Rectal smooth muscle tissue (tissue), 1 donor: ENCODE data around the gene DMGDH.
A peak's percentile ranks its signal among the peaks of the same experiment; 100 is the strongest.
"Not testable (repeated sequence)": the region's sequence is repeated elsewhere in the genome, so short reads cannot be mapped to it uniquely, and the experiment has no call there.

Experiments used
- H3K27ac ChIP-seq: one replicate; pipeline ENCODE4 v1.7.0; 2013; ENCODE audit warnings: low read depth, low read length, inconsistent platforms
- H3K27me3 ChIP-seq: one replicate; pipeline ENCODE4 v1.7.0; 2013; ENCODE audit warnings: low read length; ENCODE audit not compliant: control insufficient read depth, insufficient read depth
- H3K36me3 ChIP-seq: one replicate; pipeline ENCODE4 v1.7.0; 2013; ENCODE audit warnings: low read length; ENCODE audit not compliant: control insufficient read depth, insufficient read depth
- H3K4me1 ChIP-seq: one replicate; pipeline ENCODE4 v1.7.0; 2013; ENCODE audit warnings: low read length; ENCODE audit not compliant: control insufficient read depth, insufficient read depth
- H3K4me3 ChIP-seq: one replicate; pipeline ENCODE4 v1.7.0; 2013; ENCODE audit warnings: low read length
- H3K9ac ChIP-seq: one replicate; pipeline ENCODE4 v1.7.0; 2013; ENCODE audit warnings: low read length

DMGDH gene

GRCh38 chr5:78997090-78997489 is 72.4 kb downstream of the DMGDH start:
- Histone ChIP-seq H3K36me3 (no peaks in the 10 kb centered on the region), H3K4me1 (no peaks in the 10 kb centered on the region)

GRCh38 chr5:78995521-78996007 is 73.9 kb downstream of the DMGDH start:
- Histone ChIP-seq H3K27ac (no peak overlapping the region), H3K4me3 (no peak overlapping the region), H3K27me3 (no peaks in the 10 kb centered on the region), H3K36me3 (no peaks in the 10 kb centered on the region), H3K9ac (no peak overlapping the region), H3K4me1 (no peaks in the 10 kb centered on the region)

More at GRCh38 chr5:78997090-78997489, 72.4 kb downstream of the DMGDH start:
- no peaks in the 10 kb centered on the region for H3K27me3 ChIP-seq
- H3K9ac ChIP-seq = no peak overlapping the region
- no peak overlapping the region for H3K4me3 ChIP-seq
- no peak overlapping the region for H3K27ac ChIP-seq

- no peaks in the 10 kb centered on the region for H3K4me1 ChIP-seq
- no peaks in the 10 kb centered on the region for H3K36me3 ChIP-seq
- H3K27ac ChIP-seq = no peak overlapping the region
- no peak overlapping the region for H3K4me3 ChIP-seq
- no peak overlapping the region for H3K9ac ChIP-seq
- no peaks in the 10 kb centered on the region for H3K27me3 ChIP-seq
These were observed 76.3 kb downstream of the DMGDH start for GRCh38 chr5:78993165-78993564.

- H3K27ac ChIP-seq = no peak overlapping the region
- no peak overlapping the region for H3K9ac ChIP-seq
- H3K27me3 ChIP-seq = no peaks in the 10 kb centered on the region
- no peaks in the 10 kb centered on the region for H3K36me3 ChIP-seq
- H3K4me3 ChIP-seq = no peak overlapping the region
- no peaks in the 10 kb centered on the region for H3K4me1 ChIP-seq
These were observed 77.3 kb downstream of the DMGDH start for GRCh38 chr5:78992146-78992545.

GRCh38 chr5:78989080-78989479 is 80.4 kb downstream of the DMGDH start:
- Histone ChIP-seq H3K9ac (no peak overlapping the region), H3K27ac (no peak overlapping the region), H3K4me3 (no peak overlapping the region), H3K27me3 (no peaks in the 10 kb centered on the region), H3K4me1 (peaks cover 7% of the 10 kb centered on the region), H3K36me3 (no peaks in the 10 kb centered on the region)

GRCh38 chr5:78985725-78986223 is 83.7 kb downstream of the DMGDH start:
- H3K4me3 ChIP-seq = peak overlapping the region; percentile 81
- H3K27ac ChIP-seq = peak overlapping the region; percentile 95
- no peaks in the 10 kb centered on the region for H3K27me3 ChIP-seq
- peaks cover 7% of the 10 kb centered on the region for H3K4me1 ChIP-seq
- H3K36me3 ChIP-seq = no peaks in the 10 kb centered on the region
- H3K9ac ChIP-seq = peak overlapping the region; percentile 76

GRCh38 chr5:78985116-78985724 is 84.3 kb downstream of the DMGDH start, which contains the start of gene ARSB:
TSS of gene ARSB (minus strand) at chr5:78985310. CDS start at chr5:78985248, 62 bp downstream.
- no peaks in the 10 kb centered on the region for H3K27me3 ChIP-seq
- H3K4me1 ChIP-seq = peaks cover 7% of the 10 kb centered on the region
- H3K36me3 ChIP-seq = no peaks in the 10 kb centered on the region
- H3K27ac ChIP-seq = peak within 1 kb of the TSS; percentile 95
- H3K4me3 ChIP-seq = peak within 1 kb of the TSS; percentile 81
- H3K9ac ChIP-seq = peak within 1 kb of the TSS; percentile 76

- peak overlapping the region; percentile 81 for H3K4me3 ChIP-seq
- H3K36me3 ChIP-seq = no peaks in the 10 kb centered on the region
- peak overlapping the region; percentile 76 for H3K9ac ChIP-seq
- H3K27ac ChIP-seq = peak overlapping the region; percentile 95
- peaks cover 7% of the 10 kb centered on the region for H3K4me1 ChIP-seq
- H3K27me3 ChIP-seq = no peaks in the 10 kb centered on the region
These were observed 84.9 kb downstream of the DMGDH start for GRCh38 chr5:78984439-78985115.

- Histone ChIP-seq H3K27ac (peak overlapping the region; percentile 95), H3K4me1 (peaks cover 7% of the 10 kb centered on the region), H3K36me3 (no peaks in the 10 kb centered on the region), H3K4me3 (peak overlapping the region; percentile 81), H3K27me3 (no peaks in the 10 kb centered on the region), H3K9ac (no peak overlapping the region)
These were observed 85.7 kb downstream of the DMGDH start for GRCh38 chr5:78983601-78984438.

- not testable (repeated sequence) for H3K27me3 ChIP-seq, H3K36me3 ChIP-seq, H3K4me1 ChIP-seq, H3K4me3 ChIP-seq, H3K9ac ChIP-seq
- H3K27ac ChIP-seq = peak overlapping the region; percentile 95
These were observed 86.3 kb downstream of the DMGDH start for GRCh38 chr5:78983194-78983593.

GRCh38 chr5:78979909-78980308 is 89.6 kb downstream of the DMGDH start:
- H3K4me3 ChIP-seq = no peak overlapping the region
- H3K4me1 ChIP-seq = no peaks in the 10 kb centered on the region
- no peak overlapping the region for H3K27ac ChIP-seq
- no peak overlapping the region for H3K9ac ChIP-seq
- H3K27me3 ChIP-seq = no peaks in the 10 kb centered on the region
- H3K36me3 ChIP-seq = no peaks in the 10 kb centered on the region

- H3K4me1 ChIP-seq = no peaks in the 10 kb centered on the region
- no peaks in the 10 kb centered on the region for H3K36me3 ChIP-seq
- no peak overlapping the region for H3K4me3 ChIP-seq
- no peak overlapping the region for H3K27ac ChIP-seq
- H3K9ac ChIP-seq = no peak overlapping the region
- no peaks in the 10 kb centered on the region for H3K27me3 ChIP-seq
These were observed 90.2 kb downstream of the DMGDH start for GRCh38 chr5:78979117-78979742.
